Measurements from ENCODE around the gene DPEP3.
"Not testable (repeated sequence)": the region's sequence is repeated elsewhere in the genome, so short reads cannot be mapped to it uniquely, and the experiment has no call there.

DPEP3 gene

GRCh38 chr16:67943619-67944504 is 36.4 kb downstream of the DPEP3 start, which contains the start of gene LCAT:
Gene LCAT, minus strand, starts transcription at chr16:67944120. Its CDS starts 19 bp downstream, at chr16:67944101.
- no peak for DNase-seq

GRCh38 chr16:67943256-67943618 is 37.1 kb downstream of the DPEP3 start:
- no peak for DNase-seq

- no peak for DNase-seq
Measured at GRCh38 chr16:67942510-67943255, 37.6 kb downstream of the DPEP3 start.

DNA sequence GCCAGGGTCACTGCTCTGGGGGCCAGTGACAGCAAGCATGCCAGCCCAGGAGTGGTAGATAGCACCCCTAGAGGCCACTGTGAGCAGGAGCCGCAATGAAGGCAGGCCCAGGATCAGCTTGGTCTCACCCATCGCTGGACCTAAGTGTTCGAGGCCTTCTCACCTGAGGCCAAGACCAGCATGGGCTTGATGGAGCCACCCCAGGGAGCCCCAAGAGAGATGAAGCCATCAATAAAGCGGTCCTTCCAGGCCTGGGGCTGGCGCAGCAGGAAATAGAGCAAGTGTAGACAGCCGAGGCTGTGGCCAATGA is 38.1 kb downstream of the DPEP3 start:
- DNase-seq = no peak

DNA sequence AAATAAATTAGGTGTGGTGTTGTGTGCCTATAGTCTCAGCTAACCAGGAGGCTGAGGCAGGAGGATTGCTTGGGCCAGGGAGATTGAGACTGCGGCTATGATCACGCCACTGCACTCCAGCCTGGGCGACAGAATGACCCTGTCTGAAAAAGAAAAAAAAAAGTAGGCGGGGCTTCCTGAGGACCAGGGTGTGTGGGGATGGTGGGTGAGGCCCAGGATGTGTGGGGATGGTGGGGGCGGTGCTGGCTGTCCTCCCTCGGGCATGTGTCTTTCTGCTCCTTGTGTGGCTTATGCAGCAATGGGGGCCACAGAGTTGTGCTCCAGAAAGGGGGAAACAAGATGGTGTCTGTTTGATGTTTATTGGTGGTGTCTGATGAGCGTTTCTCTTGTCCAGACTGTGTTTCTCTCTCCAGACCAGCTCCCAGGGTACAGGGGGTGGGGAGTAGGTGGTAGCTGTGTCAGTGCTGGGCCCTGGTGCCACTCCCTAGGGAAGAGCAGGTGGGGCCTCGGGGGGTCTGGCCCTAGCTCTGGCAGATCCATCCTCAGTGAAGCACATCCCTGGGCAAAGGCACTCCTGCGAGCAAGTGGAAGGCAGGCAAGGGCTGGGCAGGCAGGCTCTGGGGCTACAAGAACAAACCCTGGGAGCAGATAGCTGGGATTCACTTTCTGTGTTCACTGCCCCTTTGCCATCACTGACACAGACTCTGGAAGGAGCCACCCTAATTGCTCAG is 38.7 kb downstream of the DPEP3 start:
- no peak for DNase-seq

GRCh38 chr16:67940446-67941089 is 39.7 kb downstream of the DPEP3 start:
- DNase-seq = no peak

DNA sequence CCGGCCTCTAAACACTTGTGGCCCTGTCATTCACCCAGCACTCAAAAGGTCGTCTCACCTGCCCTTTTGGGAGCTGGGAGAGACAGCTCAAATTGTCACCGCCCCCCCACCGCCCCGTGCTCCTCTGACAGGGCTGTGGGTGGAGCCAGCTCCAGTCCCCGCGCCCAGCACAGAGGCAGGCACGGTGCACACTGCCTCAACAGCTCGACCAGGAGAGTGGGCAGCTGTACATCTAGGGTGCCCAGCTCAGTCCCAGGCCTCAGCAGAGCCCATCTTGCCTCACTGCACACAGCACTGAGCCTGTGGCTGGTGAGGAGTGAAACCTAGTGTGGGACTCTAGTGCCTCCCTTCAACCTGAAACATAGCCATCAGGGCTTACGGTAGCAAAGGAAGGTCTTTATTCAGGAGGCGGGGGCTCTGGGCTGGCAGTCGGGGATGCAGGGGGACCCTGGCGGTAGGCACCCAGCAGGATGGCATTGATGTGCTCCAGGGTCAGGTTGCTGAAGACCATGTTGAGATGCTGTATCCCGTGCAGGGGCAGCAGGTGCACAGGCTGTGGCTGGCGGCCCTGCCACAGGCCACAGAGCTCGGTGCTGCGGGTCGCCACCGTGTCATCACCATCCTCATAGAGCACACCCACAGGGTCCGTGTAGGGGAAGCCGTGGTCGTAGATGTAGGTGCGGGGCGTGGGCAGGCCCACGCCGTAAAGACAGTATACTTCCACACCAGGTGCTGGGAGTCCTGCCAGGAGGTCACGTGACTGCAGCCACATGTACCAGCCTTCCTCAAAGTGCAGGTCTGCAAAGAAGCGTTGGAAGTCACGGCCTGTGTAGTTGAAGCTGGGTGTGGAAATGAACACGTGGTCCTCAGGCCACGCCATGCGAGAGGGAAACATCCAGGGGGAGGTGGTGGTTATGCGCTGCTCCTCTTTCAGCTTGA is 40.5 kb downstream of the DPEP3 start:
- no peak for DNase-seq

GRCh38 chr16:67937713-67938112 is 42.6 kb downstream of the DPEP3 start:
- not testable (repeated sequence) for DNase-seq

DNA sequence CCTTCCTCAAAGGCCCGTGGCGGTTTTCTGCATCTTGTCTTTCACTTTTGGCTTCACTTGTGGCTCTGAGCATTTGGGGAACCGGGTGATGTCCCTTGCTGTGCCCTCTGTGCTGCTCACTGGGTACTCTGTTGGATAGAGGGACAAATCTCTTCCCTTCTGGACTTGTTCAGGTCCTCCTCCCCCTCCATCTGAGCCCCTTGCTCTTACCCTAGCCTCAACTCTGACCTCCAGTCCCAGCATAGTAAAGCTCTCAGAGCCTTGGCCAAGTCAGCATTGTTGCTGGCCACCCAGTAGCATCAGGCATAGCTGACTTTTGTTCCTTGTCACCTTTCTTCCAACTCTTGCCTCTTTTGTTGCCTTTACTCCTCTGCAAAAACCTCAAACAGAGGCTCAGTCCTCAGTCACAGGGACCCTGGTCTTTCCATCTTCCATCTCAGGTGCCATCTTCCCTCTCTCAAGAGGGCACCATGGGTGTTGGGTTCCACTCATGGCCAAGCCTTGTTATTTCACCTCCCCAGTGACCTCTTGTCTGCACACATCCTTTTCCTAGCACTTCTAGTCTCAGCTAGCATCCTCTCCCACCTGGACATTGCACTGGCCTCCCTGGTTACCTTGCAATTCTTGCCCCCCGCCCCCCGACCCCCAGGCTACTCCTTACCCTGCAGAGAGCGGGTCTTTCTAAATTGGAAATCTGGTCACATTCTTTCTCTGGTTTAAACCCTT is 43.3 kb downstream of the DPEP3 start:
- peak; percentile 63 for DNase-seq

GRCh38 chr16:67936124-67936879 is 44.0 kb downstream of the DPEP3 start, which contains the start of gene PSMB10:
Gene PSMB10, minus strand, starts transcription at chr16:67936850. Its CDS starts 101 bp downstream, at chr16:67936749.
- DNase-seq = no peak

DNA sequence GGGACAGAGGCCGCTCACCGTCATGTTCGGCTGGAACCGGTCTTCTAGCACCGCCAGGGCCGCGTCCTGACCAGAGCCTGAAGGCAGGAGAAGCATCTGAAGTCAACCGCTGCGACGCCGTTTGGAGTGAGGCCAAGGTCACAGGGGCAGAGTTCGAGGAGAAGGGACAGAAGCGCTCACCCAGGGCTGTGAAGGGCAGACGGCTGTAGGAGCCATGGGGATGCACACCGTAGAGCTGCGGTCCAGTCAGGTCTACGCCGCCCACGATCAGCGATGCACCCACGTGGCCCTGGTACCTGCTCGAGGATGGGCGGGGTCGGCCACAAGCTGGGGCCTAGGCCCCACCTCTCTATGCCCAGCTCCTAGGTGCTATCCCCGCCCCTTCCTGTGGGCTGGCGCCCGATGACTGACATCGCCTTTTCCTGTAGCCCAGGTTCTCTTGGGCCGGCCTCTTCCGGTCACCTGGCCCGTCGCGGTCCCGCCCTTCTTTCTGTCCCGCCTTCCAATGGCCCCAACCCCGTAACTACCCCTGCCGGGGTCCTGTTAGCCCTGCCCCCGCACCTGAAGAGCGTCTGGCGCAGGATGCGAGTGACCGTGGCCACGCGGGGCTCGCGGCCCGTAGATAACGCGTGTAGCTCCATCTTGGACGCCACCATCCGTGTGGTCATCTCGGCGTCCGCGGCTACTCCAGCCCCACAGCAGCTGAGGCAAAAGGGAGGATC is 44.7 kb downstream of the DPEP3 start:
- DNase-seq = peak; percentile 88

DNA sequence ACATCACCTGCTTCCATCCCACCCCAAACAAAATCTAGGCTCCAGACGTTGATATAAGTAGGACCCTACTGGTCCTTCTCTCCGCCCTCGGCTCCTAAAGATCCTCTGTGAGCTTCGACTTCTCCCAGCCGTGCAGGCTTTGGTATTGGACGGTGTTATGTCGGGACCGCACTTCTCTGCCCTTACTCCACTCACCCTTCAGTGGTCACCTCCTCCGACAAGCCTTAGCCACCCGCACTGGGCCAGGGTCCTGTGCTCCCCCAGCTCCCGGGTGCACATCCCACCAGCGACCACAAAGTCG is 45.2 kb downstream of the DPEP3 start:
- no peak for DNase-seq

DNA sequence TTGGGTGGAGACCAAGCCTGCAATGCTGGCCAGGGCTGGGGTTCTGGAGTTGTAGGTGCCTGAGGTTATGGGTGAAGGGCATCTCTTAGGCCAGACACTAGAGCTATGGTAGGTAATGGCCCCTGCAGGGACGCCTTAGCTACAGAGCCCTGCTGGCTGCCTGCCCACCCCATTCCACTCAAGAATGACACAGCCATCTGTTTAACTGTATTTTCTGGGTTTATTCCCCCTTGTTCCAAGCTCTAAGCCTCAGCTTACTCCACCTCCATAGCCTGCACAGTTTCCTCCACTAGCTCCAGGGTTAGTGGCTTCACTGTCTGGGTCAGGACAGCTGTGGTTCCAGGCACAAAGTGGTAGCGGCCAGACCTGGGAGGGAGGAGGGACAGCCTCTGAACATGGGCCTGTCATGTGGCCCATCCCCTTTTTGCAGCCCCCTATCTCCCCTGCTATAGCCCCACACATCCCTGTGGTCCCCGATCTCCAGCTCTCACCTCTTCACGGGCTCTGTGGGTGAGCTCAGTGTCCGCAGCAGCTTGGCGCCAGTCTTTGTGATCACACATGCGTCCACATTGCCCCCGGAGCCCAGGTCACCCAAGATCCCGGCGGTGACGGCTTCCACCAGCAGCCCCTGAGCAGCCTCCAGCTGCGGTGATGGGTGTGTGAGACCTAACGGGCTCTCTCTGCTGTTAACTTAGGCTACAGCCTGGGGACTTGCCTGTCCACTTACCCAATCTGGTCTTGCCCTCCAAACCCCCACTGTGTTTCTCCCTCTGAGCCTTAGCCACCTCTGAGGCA is 45.8 kb downstream of the DPEP3 start:
- no peak for DNase-seq

- no peak for DNase-seq
Measured at GRCh38 chr16:67933805-67934204, 46.5 kb downstream of the DPEP3 start.

DNA sequence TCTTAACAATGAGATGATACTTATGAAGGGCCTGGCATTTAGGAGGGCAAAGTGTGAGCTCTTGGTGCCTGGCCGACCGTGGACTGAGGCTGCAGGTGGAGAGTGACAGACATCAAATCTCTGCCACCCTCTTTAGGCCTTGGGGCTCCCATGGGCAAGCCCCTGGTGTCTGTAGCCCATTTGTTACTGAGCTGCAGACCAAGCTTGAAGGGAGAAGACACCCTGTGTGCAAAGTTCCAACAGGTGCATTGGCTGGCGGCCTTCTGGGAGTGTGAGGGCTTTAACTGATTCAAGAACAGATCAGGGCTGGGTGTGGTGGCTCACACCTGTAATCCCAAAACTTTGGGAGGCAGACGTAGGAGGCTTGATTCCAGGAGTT is 47.8 kb downstream of the DPEP3 start:
- no peak for DNase-seq

- DNase-seq = no peak
Measured at GRCh38 chr16:67931712-67932461, 48.4 kb downstream of the DPEP3 start, which contains the start of gene CTRL. Gene CTRL, minus strand, starts transcription at chr16:67931862. Its CDS starts 10 bp downstream, at chr16:67931852.

- DNase-seq = no peak
Measured at GRCh38 chr16:67930678-67931211, 49.6 kb downstream of the DPEP3 start.

GRCh38 chr16:67930191-67930590 is 50.1 kb downstream of the DPEP3 start:
- no peak for DNase-seq

Measured in activated CD4-positive, alpha-beta T cell treated with anti-CD3 and anti-CD28 coated beads for 1 hour (primary cell).